Fibroblast of lung (primary cell): ENCODE results near the gene GSTK1. TPM values are rescaled to one million over a fixed set of nuclear protein-coding genes. Genes with fewer than 3 reads are reported as not detected.

Source experiments
- DNase-seq, 2 donors: peaks; one replicate each; pipeline versions ENCODE4 v3.0.0 to v3.0.0-alpha.2; 2010; ENCODE audit warnings: low read depth in 2 of 2
- H2AFZ ChIP-seq: 2 replicates; pipeline ENCODE4 v1.5.1; 2012; ENCODE audit warnings: low read length, control low read depth, inconsistent platforms
- H3K27ac ChIP-seq: 2 replicates; pipeline ENCODE4 v1.5.1; 2011; ENCODE audit warnings: low read length, control low read depth; ENCODE audit not compliant: insufficient read depth
- H3K27me3 ChIP-seq: 2 replicates; pipeline ENCODE4 v1.5.1; 2011; ENCODE audit warnings: mild to moderate bottlenecking, low read length; ENCODE audit not compliant: control insufficient read depth, insufficient read depth
- H3K36me3 ChIP-seq: 2 replicates; pipeline ENCODE4 v1.5.1; 2011; ENCODE audit warnings: low read length; ENCODE audit not compliant: control insufficient read depth, insufficient read depth
- H3K4me1 ChIP-seq: 2 replicates; pipeline ENCODE4 v1.5.1; 2011; ENCODE audit warnings: low read length; ENCODE audit not compliant: control insufficient read depth, insufficient read depth; ENCODE audit errors: extremely low read depth
- H3K4me2 ChIP-seq: 2 replicates; pipeline ENCODE4 v1.5.1; 2011; ENCODE audit warnings: low read length, control low read depth; ENCODE audit not compliant: insufficient read depth; ENCODE audit errors: extremely low read depth
- H3K4me3 ChIP-seq, 4 experiments: fragments of 200-600 bp in 1 of 4; sonication (generic) in 1 of 4; replicated peaks in 1 of 4; 2 replicates each; pipeline ENCODE4 v1.5.1; 2011 to 2016; ENCODE audit warnings: low read length in 4 of 4, low read depth in 3 of 4, mild to moderate bottlenecking in 3 of 4, control low read depth in 2 of 4, inconsistent platforms in 1 of 4, mixed read lengths in 1 of 4; ENCODE audit not compliant: insufficient read depth in 1 of 4; ENCODE audit errors: control extremely low read depth in 1 of 4
- H3K79me2 ChIP-seq: 2 replicates; pipeline ENCODE4 v1.5.1; 2012; ENCODE audit warnings: mild to moderate bottlenecking, low read length, inconsistent platforms; ENCODE audit not compliant: control insufficient read depth, insufficient read depth
- H3K9ac ChIP-seq: 2 replicates; pipeline ENCODE4 v1.5.1; 2011; ENCODE audit warnings: mild to moderate bottlenecking, low read length, control low read depth; ENCODE audit not compliant: insufficient read depth
- H3K9me3 ChIP-seq: 2 replicates; pipeline ENCODE4 v1.5.1; 2012; ENCODE audit warnings: low read depth, low read length; ENCODE audit not compliant: control insufficient read depth, insufficient read depth
- H4K20me1 ChIP-seq: 2 replicates; pipeline ENCODE4 v1.5.1; 2011; ENCODE audit warnings: low read length; ENCODE audit not compliant: control insufficient read depth, insufficient read depth; ENCODE audit errors: extremely low read depth
- CTCF ChIP-seq, 2 donors: IDR thresholded peaks in 1 of 2; conservative IDR thresholded peaks in 1 of 2; 1 replicate in 1 of 2; 2 replicates in 1 of 2; pipeline ENCODE4 v1.5.1; 2011 to 2012; ENCODE audit warnings: low read length in 2 of 2, control low read depth in 1 of 2, inconsistent platforms in 1 of 2, low read depth in 1 of 2, mild to moderate bottlenecking in 1 of 2
- EZH2 ChIP-seq: IDR thresholded peaks from 2 replicates; pipeline ENCODE4 v1.5.1; 2012; ENCODE audit warnings: low read length, control low read depth, mild to moderate bottlenecking; ENCODE audit errors: missing control alignments
- polyA plus RNA-seq, 2 donors: library from polyadenylated mRNA; depleted of rRNA in 1 of 2; stranded (reverse) in 1 of 2; unstranded in 1 of 2; fragments of >200 nt; gene quantifications; 2 replicates each; pipeline ENCODE4 v1.2.1, GENCODE V29; 2011 to 2012; ENCODE audit warnings: missing spikeins in 1 of 2
- total RNA-seq: library from RNA; depleted of rRNA; stranded (reverse); fragments of >200 nt; gene quantifications from 2 replicates; pipeline ENCODE4 v1.2.1, GENCODE V29; 2014

Gene GSTK1
- total and polyA plus RNA-seq, 2 donors (not counting 1 experiment from before 2014, with no cell fraction given), result 110 to 131 TPM

DNA sequence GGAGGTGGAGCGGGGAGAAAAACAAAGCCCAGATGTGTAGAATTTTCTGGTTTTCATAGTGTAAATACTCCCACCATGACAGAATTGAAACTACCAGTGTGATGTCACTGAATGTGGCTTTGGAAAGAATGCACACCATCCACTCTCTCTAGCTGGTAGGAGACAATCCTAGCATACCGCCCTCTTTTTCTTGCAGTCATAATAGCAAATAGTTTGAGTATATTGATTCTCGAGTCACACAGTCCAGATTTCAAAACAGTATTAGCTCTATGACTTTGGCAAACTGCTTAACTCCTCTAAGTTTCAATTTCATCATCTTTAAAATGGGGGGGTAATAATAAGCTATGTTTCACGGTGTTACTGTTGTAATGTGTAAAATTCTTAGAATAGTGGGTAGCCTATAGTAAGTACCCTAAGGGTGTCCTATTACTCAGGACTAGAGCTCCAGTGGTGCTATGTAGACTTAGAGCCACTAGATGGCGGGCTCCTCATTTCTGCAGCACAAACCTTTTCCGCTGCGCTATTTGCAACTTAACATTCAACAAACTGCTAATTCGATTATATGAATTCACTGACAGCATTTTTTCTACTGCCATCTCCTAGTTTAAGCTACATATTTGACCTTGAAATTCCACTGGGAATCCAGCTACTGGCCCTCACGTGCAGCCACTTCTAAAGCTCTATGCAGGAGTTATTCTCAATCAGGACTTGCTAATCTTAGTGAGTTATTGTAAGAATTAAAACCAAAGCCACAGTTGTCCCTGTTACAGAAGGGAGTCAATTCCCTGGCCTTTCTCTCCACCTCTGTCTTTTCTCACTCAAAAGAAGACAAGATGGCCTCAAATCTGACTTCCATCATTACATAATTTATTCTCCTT is 22.7 kb upstream of the GSTK1 start:
- TF ChIP-seq EZH2 (no peak), CTCF (conservative IDR thresholded peaks at IDR 0.05 in 1 of 2, IDR thresholded peaks at IDR 0.05 in 1 of 2; ENCODE audit: low read depth in 1 of 2, low read length in 2 of 2) (peak; percentile 87 to 89)
- no peaks in the 10 kb centered on the region for H3K9me3 ChIP-seq
- no peaks in the 10 kb centered on the region for H3K27me3 ChIP-seq
- no peak overlapping the region for H2AFZ ChIP-seq
- no peaks in the 10 kb centered on the region for H4K20me1 ChIP-seq
- H3K9ac ChIP-seq, result no peak overlapping the region
- H3K4me3 ChIP-seq, result no peak overlapping the region
- H3K4me1 ChIP-seq, result peaks cover 2% of the 10 kb centered on the region
- no peaks in the 10 kb centered on the region for H3K79me2 ChIP-seq
- no peaks in the 10 kb centered on the region for H3K36me3 ChIP-seq
- H3K27ac ChIP-seq, result no peak overlapping the region
- peak overlapping the region; percentile 1 for H3K4me2 ChIP-seq
- DNase-seq, result peak; percentile 81 to 90

DNA sequence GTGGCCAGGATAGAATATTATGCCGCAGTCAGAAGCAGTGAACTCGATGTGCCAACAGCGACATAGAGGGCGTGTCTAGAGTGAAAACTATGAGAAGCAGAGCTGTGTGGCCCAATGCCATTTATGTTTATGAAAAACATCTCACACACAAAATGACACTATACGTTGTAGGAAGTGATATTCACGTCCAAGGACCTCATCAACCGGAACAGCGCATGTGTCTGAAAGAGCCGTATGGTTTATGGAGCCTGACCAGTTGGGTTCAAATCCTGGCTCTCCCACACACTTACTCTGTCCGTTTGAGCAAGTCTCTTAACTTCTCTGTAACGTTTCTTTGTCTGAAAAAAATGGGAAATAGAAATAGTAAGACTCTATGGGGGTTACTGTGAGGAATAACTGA is 20.9 kb upstream of the GSTK1 start:
- no peak overlapping the region for H3K27ac ChIP-seq
- DNase-seq, result no peak
- H3K4me1 ChIP-seq, result peaks cover 2% of the 10 kb centered on the region
- TF ChIP-seq EZH2 (no peak), CTCF (conservative IDR thresholded peaks at IDR 0.05 in 1 of 2, IDR thresholded peaks at IDR 0.05 in 1 of 2; ENCODE audit: low read depth in 1 of 2, low read length in 2 of 2) (no peak)
- H3K4me3 ChIP-seq, result no peak overlapping the region
- no peak overlapping the region for H3K4me2 ChIP-seq
- H3K79me2 ChIP-seq, result no peaks in the 10 kb centered on the region
- no peaks in the 10 kb centered on the region for H3K36me3 ChIP-seq
- no peaks in the 10 kb centered on the region for H3K9me3 ChIP-seq
- no peaks in the 10 kb centered on the region for H4K20me1 ChIP-seq
- H2AFZ ChIP-seq, result no peak overlapping the region
- H3K27me3 ChIP-seq, result peaks cover 2% of the 10 kb centered on the region
- H3K9ac ChIP-seq, result no peak overlapping the region

GRCh38 chr7:143243111-143243510 is 20.1 kb upstream of the GSTK1 start:
- Histone ChIP-seq H3K27ac (no peak overlapping the region), H2AFZ (no peak overlapping the region), H3K4me3 (no peak overlapping the region), H3K9ac (no peak overlapping the region), H3K4me2 (no peak overlapping the region), H3K36me3 (no peaks in the 10 kb centered on the region), H3K79me2 (no peaks in the 10 kb centered on the region), H3K27me3 (peaks cover 2% of the 10 kb centered on the region), H3K4me1 (peaks cover 2% of the 10 kb centered on the region), H3K9me3 (no peaks in the 10 kb centered on the region), H4K20me1 (no peaks in the 10 kb centered on the region)
- TF ChIP-seq EZH2, result no peak
- no peak for TF ChIP-seq CTCF (conservative IDR thresholded peaks at IDR 0.05 in 1 of 2, IDR thresholded peaks at IDR 0.05 in 1 of 2; ENCODE audit: low read depth in 1 of 2, low read length in 2 of 2)
- DNase-seq, result no peak
